OCI-LY3 (cell line): ENCODE results near the gene NOS1.

Experiments used
- CTCF ChIP-seq: fragments of 200-600, 300-600 bp; sonication (generic); IDR thresholded peaks from 2 replicates; pipeline ENCODE4 v1.5.1; 2014; ENCODE audit warnings: antibody characterized with exemption, low read length, low read depth
- EZH2phosphoT487 ChIP-seq: fragments of 200-600 bp; shearing (Covaris generic); IDR thresholded peaks from 2 replicates; pipeline ENCODE4 v1.6.1; 2018; ENCODE audit warnings: antibody characterized with exemption, mixed run types, low read depth

DNA sequence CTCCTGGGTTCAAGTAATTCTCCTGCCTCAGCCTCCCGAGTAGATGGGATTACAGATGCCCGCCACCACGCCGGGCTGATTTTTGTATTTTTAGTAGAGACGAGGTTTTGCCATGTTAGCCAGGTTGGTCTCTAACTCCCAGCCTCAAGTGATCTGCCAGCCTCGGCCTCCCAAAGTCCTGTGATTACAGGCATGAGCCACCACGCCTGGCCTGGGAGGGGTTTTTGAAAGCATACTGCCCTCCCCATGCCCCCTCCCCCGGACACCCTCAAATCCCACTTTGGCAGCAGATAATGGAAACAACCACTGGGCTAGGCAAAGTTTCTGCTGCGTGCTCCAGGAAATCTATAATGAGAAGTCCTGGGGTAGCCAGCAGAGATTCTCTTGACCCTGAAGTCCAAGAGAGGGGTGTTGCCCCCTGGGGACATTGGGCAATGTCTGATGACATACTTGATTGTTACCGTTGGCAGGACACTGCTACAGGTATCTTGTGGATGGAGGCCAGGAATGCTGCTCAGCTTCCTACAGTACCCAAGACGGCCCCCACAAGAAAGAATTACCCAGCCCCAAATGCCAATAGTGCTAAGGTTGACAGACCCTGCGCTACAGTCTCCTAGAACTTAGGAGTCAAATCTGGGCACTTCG, 152.5 kb downstream of the NOS1 start:
- TF ChIP-seq CTCF = no peak
- TF ChIP-seq EZH2phosphoT487 = no peak
